Measurements from ENCODE around the gene C16orf90. TPM values are rescaled to one million over a fixed set of nuclear protein-coding genes. Genes with fewer than 3 reads are reported as not detected.

Gene C16orf90
- polyA plus RNA-seq, 3 donors, result not detected

DNA sequence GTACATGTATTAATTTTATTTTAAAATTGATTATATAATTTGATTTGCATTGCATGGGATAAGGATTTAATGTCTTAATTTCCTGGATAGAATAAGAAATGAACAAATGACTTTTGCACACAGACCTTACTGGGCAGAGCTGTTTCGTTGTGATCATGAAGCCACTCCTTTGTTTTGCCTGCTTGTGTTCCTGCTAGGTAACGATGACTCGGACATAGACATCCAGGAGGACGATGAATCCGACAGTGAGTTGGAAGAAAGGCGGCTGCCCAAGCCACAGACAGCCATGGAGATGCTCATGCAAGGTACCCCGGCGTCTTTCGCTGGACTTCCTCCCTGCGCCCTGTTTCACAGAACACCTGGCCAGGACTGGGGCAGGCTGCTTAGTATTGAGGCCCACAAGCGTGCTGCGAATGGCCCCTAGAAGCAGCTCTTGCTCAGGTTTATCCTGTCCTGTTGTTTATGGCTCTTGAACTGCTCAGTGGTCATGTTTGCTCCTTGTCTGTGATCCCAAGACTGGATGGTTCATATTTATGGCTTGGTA, 35.2 kb upstream of the C16orf90 start:
- H3K27me3 ChIP-seq (ENCODE audit: control insufficient read depth in 2 of 2, insufficient read depth in 2 of 2, low read length in 2 of 2), result no peaks in the 10 kb centered on the region
- intact Hi-C loops (cut with micrococcal nuclease), result no loop called here
- peak overlapping the region in 1 of 7 donors; percentile 21 for H3K27ac Mint-ChIP-seq

DNA sequence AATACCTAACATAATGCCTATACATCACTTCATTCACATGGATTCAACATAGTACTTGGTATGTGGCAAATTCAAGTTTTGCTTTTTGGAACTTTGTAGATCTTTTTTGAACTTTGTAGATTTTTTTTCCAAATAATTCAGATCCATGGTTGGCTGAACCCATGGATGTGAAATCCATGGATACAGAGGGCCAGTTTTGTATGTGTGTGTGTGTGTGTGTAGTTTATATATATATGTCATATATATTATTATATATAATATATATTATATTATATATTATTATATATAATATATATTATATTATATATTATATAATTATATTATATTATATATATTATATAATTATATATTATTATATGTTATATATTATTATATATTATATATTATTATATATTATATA, 33.9 kb upstream of the C16orf90 start:
- no peak overlapping the region for H3K27ac Mint-ChIP-seq
- Histone ChIP-seq H3K36me3 (replicated peaks in 1 of 2; ENCODE audit: control insufficient read depth in 1 of 2, insufficient read depth in 2 of 2, low read length in 2 of 2) (peaks cover 7 to 9% of the 10 kb centered on the region in 2 donors), H2AFZ (ENCODE audit: insufficient read depth, low read depth, low read length, poor library complexity, severe bottlenecking) (no peak overlapping the region), H3K27ac (ENCODE audit: low read depth in 1 of 2, low read length in 2 of 2) (no peak overlapping the region), H3K27me3 (ENCODE audit: control insufficient read depth in 2 of 2, insufficient read depth in 2 of 2, low read length in 2 of 2) (no peaks in the 10 kb centered on the region), H3K4me2 (replicated peaks; ENCODE audit: extremely low read depth, low read length, poor library complexity, severe bottlenecking) (no peak overlapping the region), H3K79me2 (ENCODE audit: insufficient read depth, low read length) (no peaks in the 10 kb centered on the region), H3K4me1 (ENCODE audit: control insufficient read depth in 1 of 2, insufficient read depth in 2 of 2, low read length in 2 of 2) (no peaks in the 10 kb centered on the region), H3K9ac (ENCODE audit: insufficient read depth, low read length, poor library complexity, severe bottlenecking) (no peak overlapping the region), H3K4me3 (replicated peaks in 1 of 3; ENCODE audit: low read depth in 2 of 3, low read length in 3 of 3) (no peak overlapping the region), H3K9me3 (replicated peaks in 1 of 2; ENCODE audit: control insufficient read depth in 1 of 2, insufficient read depth in 1 of 2, low read length in 2 of 2) (no peaks in the 10 kb centered on the region), H4K20me1 (ENCODE audit: insufficient read depth, low read length) (no peaks in the 10 kb centered on the region)
- no peak for DNase-seq
- TF ChIP-seq, protein P1, sequence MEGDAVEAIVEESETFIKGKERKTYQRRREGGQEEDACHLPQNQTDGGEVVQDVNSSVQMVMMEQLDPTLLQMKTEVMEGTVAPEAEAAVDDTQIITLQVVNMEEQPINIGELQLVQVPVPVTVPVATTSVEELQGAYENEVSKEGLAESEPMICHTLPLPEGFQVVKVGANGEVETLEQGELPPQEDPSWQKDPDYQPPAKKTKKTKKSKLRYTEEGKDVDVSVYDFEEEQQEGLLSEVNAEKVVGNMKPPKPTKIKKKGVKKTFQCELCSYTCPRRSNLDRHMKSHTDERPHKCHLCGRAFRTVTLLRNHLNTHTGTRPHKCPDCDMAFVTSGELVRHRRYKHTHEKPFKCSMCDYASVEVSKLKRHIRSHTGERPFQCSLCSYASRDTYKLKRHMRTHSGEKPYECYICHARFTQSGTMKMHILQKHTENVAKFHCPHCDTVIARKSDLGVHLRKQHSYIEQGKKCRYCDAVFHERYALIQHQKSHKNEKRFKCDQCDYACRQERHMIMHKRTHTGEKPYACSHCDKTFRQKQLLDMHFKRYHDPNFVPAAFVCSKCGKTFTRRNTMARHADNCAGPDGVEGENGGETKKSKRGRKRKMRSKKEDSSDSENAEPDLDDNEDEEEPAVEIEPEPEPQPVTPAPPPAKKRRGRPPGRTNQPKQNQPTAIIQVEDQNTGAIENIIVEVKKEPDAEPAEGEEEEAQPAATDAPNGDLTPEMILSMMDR (IDR thresholded peaks at IDR 0.05), result no peak
- peaks cover 0 to 2% (median 0%) of the 10 kb centered on the region in 3 donors for H3K27me3 Mint-ChIP-seq (ENCODE audit: low read depth in 3 of 3)
- H3K4me1 Mint-ChIP-seq, result peaks cover 4% of the 10 kb centered on the region
- H3K9me3 Mint-ChIP-seq, result peaks cover 0 to 4% (median 0%) of the 10 kb centered on the region in 7 donors
- intact Hi-C loops (cut with micrococcal nuclease), result no loop called here
- no peak overlapping the region for H3K4me3 Mint-ChIP-seq
- peaks cover 17% of the 10 kb centered on the region in 2 donors for H3K36me3 Mint-ChIP-seq

More for the DNA sequence above, 35.2 kb upstream of the C16orf90 start:
- H3K4me1 ChIP-seq (ENCODE audit: control insufficient read depth in 1 of 2, insufficient read depth in 2 of 2, low read length in 2 of 2), result no peaks in the 10 kb centered on the region
- no peak overlapping the region for H2AFZ ChIP-seq (ENCODE audit: insufficient read depth, low read depth, low read length, poor library complexity, severe bottlenecking)
- peaks cover 7 to 9% of the 10 kb centered on the region in 2 donors for H3K36me3 ChIP-seq (replicated peaks in 1 of 2; ENCODE audit: control insufficient read depth in 1 of 2, insufficient read depth in 2 of 2, low read length in 2 of 2)
- H3K79me2 ChIP-seq (ENCODE audit: insufficient read depth, low read length), result no peaks in the 10 kb centered on the region
- Mint-ChIP-seq H3K27me3 (ENCODE audit: low read depth in 3 of 3) (peaks cover 0 to 2% (median 0%) of the 10 kb centered on the region in 3 donors), H3K4me3 (no peak overlapping the region), H3K36me3 (peaks cover 17 to 20% of the 10 kb centered on the region in 2 donors), H3K4me1 (peaks cover 4% of the 10 kb centered on the region), H3K9me3 (peaks cover 0 to 4% (median 0%) of the 10 kb centered on the region in 7 donors)
- H3K4me3 ChIP-seq (replicated peaks in 1 of 3; ENCODE audit: low read depth in 2 of 3, low read length in 3 of 3), result no peak overlapping the region
- H3K4me2 ChIP-seq (replicated peaks; ENCODE audit: extremely low read depth, low read length, poor library complexity, severe bottlenecking), result no peak overlapping the region
- H3K9ac ChIP-seq (ENCODE audit: insufficient read depth, low read length, poor library complexity, severe bottlenecking), result no peak overlapping the region
- no peak overlapping the region for H3K27ac ChIP-seq (ENCODE audit: low read depth in 1 of 2, low read length in 2 of 2)
- H3K9me3 ChIP-seq (replicated peaks in 1 of 2; ENCODE audit: control insufficient read depth in 1 of 2, insufficient read depth in 1 of 2, low read length in 2 of 2), result no peaks in the 10 kb centered on the region
- DNase-seq, result no peak
- 98% methylated on average over 10 of the region's 12 CpGs for WGBS (ENCODE audit: insufficient coverage)
- no peaks in the 10 kb centered on the region for H4K20me1 ChIP-seq (ENCODE audit: insufficient read depth, low read length)
- TF ChIP-seq, protein P1 (IDR thresholded peaks at IDR 0.05), result no peak
